ENCODE measurements around the gene MTHFD1. TPM values are rescaled to one million over a fixed set of nuclear protein-coding genes. Genes with fewer than 3 reads are reported as not detected.

MTHFD1 gene
- total and polyA plus RNA-seq, 3 experiments from 2014 or later: 41.1 to 256 (median 247) TPM

DNA sequence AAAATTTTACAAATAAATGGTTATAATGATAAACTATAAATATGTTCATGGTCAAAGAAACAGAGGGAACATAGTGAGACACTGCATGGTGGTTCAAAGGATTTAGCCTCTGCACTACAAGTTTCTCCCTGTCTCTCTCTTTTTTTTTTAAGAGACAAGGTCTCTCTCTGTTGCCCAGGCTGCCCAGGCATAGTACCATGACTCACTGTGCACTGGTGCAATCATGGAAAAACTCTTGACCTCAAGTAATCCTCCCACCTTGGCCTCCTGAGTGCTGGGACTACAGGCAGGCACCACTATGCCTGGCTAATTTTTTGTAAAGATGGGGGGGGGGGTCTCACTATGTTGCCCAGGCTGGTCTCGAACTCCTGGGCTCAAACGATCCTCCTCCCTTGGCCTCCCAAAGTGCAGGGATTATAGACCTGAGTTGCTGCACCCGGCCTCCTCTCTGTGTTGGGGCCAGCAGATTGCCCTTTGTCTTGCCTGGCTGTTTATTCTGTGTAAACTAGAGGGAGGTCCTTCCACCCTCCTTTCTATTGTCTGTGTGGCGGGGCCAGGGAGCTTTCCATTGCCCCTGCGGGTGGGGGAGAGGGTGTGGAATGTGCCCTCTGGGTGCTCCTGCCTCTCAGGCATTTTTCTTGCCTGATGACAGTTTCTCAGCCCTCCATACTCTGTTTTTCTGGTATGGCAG lies 22.1 kb downstream of the MTHFD1 start:
- Histone ChIP-seq H3K9me3 (ENCODE audit: low read length) (no peaks in the 10 kb centered on the region), H3K27me3 (ENCODE audit: insufficient read depth, low read length, poor library complexity, severe bottlenecking) (no peaks in the 10 kb centered on the region), H3K4me3 (ENCODE audit: low read length) (no peak overlapping the region), H3K27ac (ENCODE audit: low read depth, low read length) (no peak overlapping the region), H3K36me3 (ENCODE audit: insufficient read depth, low read length) (peaks cover 5% of the 10 kb centered on the region), H3K4me1 (ENCODE audit: insufficient read depth, low read length) (no peaks in the 10 kb centered on the region)
- no peak for DNase-seq
- ChIA-PET POLR2A (interaction anchor here (0.5 kb wide), 1 partner anchor 17 kb away, joined by 3 read pairs; no protein-coding TSS in a partner anchor), CTCF (no interaction called here)
- Mint-ChIP-seq H3K27ac (peak overlapping the region in 1 of 8 donors; percentile 17), H3K4me1 (peaks cover 0 to 12% (median 8%) of the 10 kb centered on the region in 3 donors), H3K27me3 (no peaks in the 10 kb centered on the region), H3K36me3 (peaks cover 5 to 32% (median 20%) of the 10 kb centered on the region in 3 donors), H3K4me3 (no peak overlapping the region), H3K9me3 (no peaks in the 10 kb centered on the region)

DNA sequence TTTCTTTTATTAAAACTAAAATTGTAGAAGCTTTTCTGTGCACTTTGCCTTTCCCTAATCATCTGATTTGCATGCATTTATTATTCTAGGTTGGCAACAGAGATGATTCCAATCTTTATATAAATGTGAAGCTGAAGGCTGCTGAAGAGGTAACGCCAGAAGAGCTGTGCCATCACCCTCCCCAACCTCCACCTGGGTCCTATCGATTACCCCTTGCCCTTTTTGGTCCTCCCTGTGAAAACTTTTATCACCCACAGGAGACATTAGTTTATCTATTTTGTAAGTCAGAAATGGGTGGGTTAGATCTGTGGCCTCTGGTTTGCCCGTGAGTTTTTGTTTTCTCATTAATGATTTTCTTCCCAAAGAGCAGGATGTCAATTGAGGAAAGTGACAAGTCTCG lies 22.8 kb downstream of the MTHFD1 start:
- no peaks in the 10 kb centered on the region for H3K9me3 Mint-ChIP-seq
- ChIA-PET CTCF (interaction anchor here (1.3 kb wide), 1 partner anchor 19 kb away, joined by 6 read pairs; no protein-coding TSS in a partner anchor), POLR2A (no interaction called here)
- DNase-seq: no peak
- peaks cover 0 to 9% (median 8%) of the 10 kb centered on the region in 3 donors for H3K4me1 Mint-ChIP-seq
- no peak overlapping the region for H3K4me3 ChIP-seq (ENCODE audit: low read length)
- H3K4me3 Mint-ChIP-seq: no peak overlapping the region
- peaks cover 12% of the 10 kb centered on the region for H3K36me3 ChIP-seq (ENCODE audit: insufficient read depth, low read length)
- no peaks in the 10 kb centered on the region for H3K9me3 ChIP-seq (ENCODE audit: low read length)
- peak overlapping the region in 1 of 8 donors; percentile 29 for H3K27ac Mint-ChIP-seq
- H3K27me3 Mint-ChIP-seq: no peaks in the 10 kb centered on the region
- H3K4me1 ChIP-seq (ENCODE audit: insufficient read depth, low read length): no peaks in the 10 kb centered on the region
- no peak overlapping the region for H3K27ac ChIP-seq (ENCODE audit: low read depth, low read length)
- no peaks in the 10 kb centered on the region for H3K27me3 ChIP-seq (ENCODE audit: insufficient read depth, low read length, poor library complexity, severe bottlenecking)
- peaks cover 0 to 36% (median 21%) of the 10 kb centered on the region in 3 donors for H3K36me3 Mint-ChIP-seq

DNA sequence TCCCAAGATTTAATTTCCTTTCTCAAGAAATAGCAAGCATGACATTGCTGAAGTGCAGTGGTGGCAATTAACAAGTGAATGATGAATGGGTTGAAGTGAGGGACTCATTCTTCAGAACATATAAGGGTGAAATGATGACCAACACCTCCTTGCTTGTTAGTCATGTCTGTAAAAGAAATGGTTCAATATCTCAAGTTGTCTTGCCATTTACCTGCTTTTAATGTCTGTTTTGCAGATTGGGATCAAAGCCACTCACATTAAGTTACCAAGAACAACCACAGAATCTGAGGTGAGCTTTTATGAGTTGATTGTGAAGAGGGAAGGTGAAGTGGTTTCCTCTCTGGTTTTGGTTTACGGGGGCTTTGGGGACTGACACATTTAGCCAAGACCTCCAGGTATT lies 24.1 kb downstream of the MTHFD1 start:
- Histone ChIP-seq H3K9me3 (ENCODE audit: low read length) (no peaks in the 10 kb centered on the region), H3K27ac (ENCODE audit: low read depth, low read length) (no peak overlapping the region), H3K4me3 (ENCODE audit: low read length) (no peak overlapping the region), H3K36me3 (ENCODE audit: insufficient read depth, low read length) (peaks cover 12% of the 10 kb centered on the region), H3K4me1 (ENCODE audit: insufficient read depth, low read length) (no peaks in the 10 kb centered on the region), H3K27me3 (ENCODE audit: insufficient read depth, low read length, poor library complexity, severe bottlenecking) (no peaks in the 10 kb centered on the region)
- Mint-ChIP-seq H3K4me3 (no peak overlapping the region), H3K27ac (no peak overlapping the region), H3K36me3 (peaks cover 0 to 46% (median 19%) of the 10 kb centered on the region in 3 donors), H3K27me3 (no peaks in the 10 kb centered on the region), H3K4me1 (peaks cover 0 to 9% (median 8%) of the 10 kb centered on the region in 3 donors), H3K9me3 (no peaks in the 10 kb centered on the region)
- no peak for DNase-seq
- ChIA-PET CTCF (interaction anchor here (1.3 kb wide), 1 partner anchor 17 kb away, joined by 6 read pairs; no protein-coding TSS in a partner anchor), POLR2A (no interaction called here)

DNA sequence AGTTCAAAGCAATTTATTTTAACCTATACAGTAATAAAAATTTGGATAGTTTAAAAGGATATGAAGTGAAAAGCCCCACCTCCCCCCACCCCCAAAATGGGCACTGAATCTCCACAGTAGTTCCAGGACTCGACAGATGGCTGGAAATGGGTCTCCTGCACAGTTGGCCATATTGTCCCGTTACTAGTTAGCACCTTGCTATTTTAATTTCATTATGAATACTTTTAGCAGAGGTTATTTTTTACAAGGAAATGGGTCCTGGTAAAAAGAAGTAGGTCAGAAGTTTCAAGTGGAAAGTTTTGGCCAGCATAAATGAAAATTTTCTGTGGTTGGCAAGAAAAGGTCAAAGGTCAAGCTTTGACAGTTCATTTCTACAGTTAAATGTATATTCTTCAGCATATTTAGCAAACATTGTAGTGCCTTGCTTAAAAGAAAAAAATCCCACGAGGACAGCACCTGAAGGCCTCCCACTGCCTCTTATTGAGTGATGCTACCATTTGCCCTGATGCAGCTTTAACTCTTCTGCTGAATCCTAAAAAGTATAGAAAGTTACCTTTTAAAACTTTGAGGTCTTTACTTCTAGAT lies 28.3 kb downstream of the MTHFD1 start:
- no peaks in the 10 kb centered on the region for H3K4me1 ChIP-seq (ENCODE audit: insufficient read depth, low read length)
- POLR2A ChIA-PET: interaction anchor here (0.7 to 0.9 kb wide), 3 partner anchors 12 to 915 kb away, joined by 3 to 8 read pairs (median 4); no protein-coding TSS in a partner anchor
- H3K4me3 Mint-ChIP-seq: no peak overlapping the region

DNA sequence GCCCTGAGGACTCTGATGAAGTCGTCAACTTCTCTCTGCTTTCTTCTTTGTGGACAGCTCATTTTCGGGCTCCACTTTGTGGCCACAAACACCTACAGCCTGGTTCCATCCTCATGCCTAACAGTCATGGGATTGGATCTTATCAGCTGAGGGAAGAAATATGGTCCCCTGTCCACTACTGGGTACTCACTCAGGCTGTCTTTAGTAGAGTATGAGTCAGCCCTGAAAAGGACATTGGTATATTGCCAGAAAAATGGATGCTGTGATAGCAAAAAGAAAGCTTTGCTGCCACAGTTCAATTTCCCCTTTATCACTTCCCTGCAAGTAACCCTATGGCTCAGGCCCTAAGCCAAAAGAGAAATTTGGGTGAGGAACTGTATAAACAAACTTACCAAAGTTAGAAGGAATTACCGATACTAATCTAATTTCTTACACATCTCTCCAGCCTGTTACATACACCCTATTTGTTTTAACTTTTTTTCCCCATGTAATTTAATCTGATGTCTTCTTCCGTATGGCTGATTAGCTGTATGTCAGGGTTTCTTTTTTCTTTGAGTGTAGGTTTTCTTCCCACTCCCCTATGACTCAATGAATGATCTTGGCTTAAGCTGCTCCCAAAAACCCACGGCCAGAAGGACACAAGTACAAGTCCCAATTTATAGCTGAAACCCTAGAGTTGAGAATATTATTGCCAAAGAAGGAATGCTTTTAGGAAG lies 29.1 kb downstream of the MTHFD1 start:
- H3K4me1 Mint-ChIP-seq: peaks cover 0 to 2% (median 2%) of the 10 kb centered on the region in 3 donors
- no peak overlapping the region for H3K27ac ChIP-seq (ENCODE audit: low read depth, low read length)
- no peaks in the 10 kb centered on the region for H3K4me1 ChIP-seq (ENCODE audit: insufficient read depth, low read length)
- peaks cover 0 to 71% (median 25%) of the 10 kb centered on the region in 3 donors for H3K36me3 Mint-ChIP-seq
- no peak overlapping the region for H3K4me3 Mint-ChIP-seq
- CTCF ChIA-PET: interaction anchor here (1.4 to 2.0 kb wide), 4 partner anchors 11 to 61 kb away, joined by 4 to 10 read pairs (median 4); no protein-coding TSS in a partner anchor
- H3K27me3 ChIP-seq (ENCODE audit: insufficient read depth, low read length, poor library complexity, severe bottlenecking): no peaks in the 10 kb centered on the region
- no peak for DNase-seq
- POLR2A ChIA-PET: no interaction called here
- peaks cover 0 to 2% of the 10 kb centered on the region in 2 donors for H3K27me3 Mint-ChIP-seq
- no peak overlapping the region for H3K27ac Mint-ChIP-seq
- H3K9me3 ChIP-seq (ENCODE audit: low read length): no peaks in the 10 kb centered on the region
- no peaks in the 10 kb centered on the region for H3K9me3 Mint-ChIP-seq
- H3K4me3 ChIP-seq (ENCODE audit: low read length): no peak overlapping the region
- H3K36me3 ChIP-seq (ENCODE audit: insufficient read depth, low read length): peaks cover 15% of the 10 kb centered on the region

More for the DNA sequence above, 28.3 kb downstream of the MTHFD1 start:
- H3K27me3 Mint-ChIP-seq: peaks cover 0 to 2% of the 10 kb centered on the region in 2 donors
- H3K4me1 Mint-ChIP-seq: peaks cover 0 to 9% (median 8%) of the 10 kb centered on the region in 3 donors
- Histone ChIP-seq H3K36me3 (ENCODE audit: insufficient read depth, low read length) (peaks cover 12% of the 10 kb centered on the region), H3K27me3 (ENCODE audit: insufficient read depth, low read length, poor library complexity, severe bottlenecking) (no peaks in the 10 kb centered on the region), H3K4me3 (ENCODE audit: low read length) (no peak overlapping the region), H3K9me3 (ENCODE audit: low read length) (no peaks in the 10 kb centered on the region), H3K27ac (ENCODE audit: low read depth, low read length) (no peak overlapping the region)
- H3K27ac Mint-ChIP-seq: no peak overlapping the region
- H3K36me3 Mint-ChIP-seq: peaks cover 0 to 73% (median 28%) of the 10 kb centered on the region in 3 donors
- no peaks in the 10 kb centered on the region for H3K9me3 Mint-ChIP-seq
- DNase-seq: no peak
- CTCF ChIA-PET: interaction anchor here (1.4 to 2.0 kb wide), 4 partner anchors 11 to 62 kb away, joined by 4 to 10 read pairs (median 4); no protein-coding TSS in a partner anchor

DNA sequence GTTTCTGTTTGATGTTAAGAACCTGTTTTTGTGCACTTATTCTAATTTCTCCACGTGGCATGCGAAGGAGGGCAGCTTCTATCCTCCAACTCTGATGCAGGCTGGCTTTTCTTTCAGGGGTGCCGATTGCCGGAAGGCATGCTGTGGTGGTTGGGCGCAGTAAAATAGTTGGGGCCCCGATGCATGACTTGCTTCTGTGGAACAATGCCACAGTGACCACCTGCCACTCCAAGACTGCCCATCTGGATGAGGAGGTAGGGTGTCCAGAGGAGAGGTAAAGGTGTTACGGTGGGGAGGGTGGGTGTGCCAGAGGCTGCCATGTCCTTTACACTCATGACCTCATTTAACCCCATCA lies 29.6 kb downstream of the MTHFD1 start:
- Histone ChIP-seq H3K27ac (ENCODE audit: low read depth, low read length) (no peak overlapping the region), H3K36me3 (ENCODE audit: insufficient read depth, low read length) (peaks cover 15% of the 10 kb centered on the region), H3K27me3 (ENCODE audit: insufficient read depth, low read length, poor library complexity, severe bottlenecking) (no peaks in the 10 kb centered on the region), H3K9me3 (ENCODE audit: low read length) (no peaks in the 10 kb centered on the region), H3K4me1 (ENCODE audit: insufficient read depth, low read length) (no peaks in the 10 kb centered on the region), H3K4me3 (ENCODE audit: low read length) (no peak overlapping the region)
- DNase-seq: no peak
- H3K27me3 Mint-ChIP-seq: peaks cover 0 to 2% of the 10 kb centered on the region in 2 donors
- no peak overlapping the region for H3K27ac Mint-ChIP-seq
- peaks cover 0 to 3% (median 3%) of the 10 kb centered on the region in 3 donors for H3K4me1 Mint-ChIP-seq
- H3K9me3 Mint-ChIP-seq: no peaks in the 10 kb centered on the region
- ChIA-PET CTCF (interaction anchor here (1.4 to 2.0 kb wide), 4 partner anchors 10 to 61 kb away, joined by 4 to 10 read pairs (median 4); no protein-coding TSS in a partner anchor), POLR2A (no interaction called here)
- peaks cover 0 to 74% (median 26%) of the 10 kb centered on the region in 3 donors for H3K36me3 Mint-ChIP-seq
- H3K4me3 Mint-ChIP-seq: no peak overlapping the region

DNA sequence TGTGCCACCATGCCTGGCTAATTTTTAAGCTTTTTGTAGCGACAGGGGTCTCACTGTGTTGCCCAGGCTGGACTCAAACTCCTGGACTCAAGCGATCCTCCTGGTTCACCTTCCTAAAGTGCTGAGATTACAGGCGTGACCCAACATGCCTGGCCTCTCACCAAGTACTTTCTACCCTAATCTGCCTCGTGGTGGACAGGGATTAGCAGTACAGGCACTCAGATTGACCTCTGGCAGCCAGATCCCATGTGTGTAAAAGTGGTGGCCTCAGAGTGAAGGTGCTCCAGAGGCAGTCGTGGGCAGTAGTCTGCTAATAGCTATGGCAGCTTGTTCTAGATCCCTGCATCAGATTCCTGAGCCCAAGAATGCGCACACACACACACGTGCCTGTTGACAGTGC lies 30.9 kb downstream of the MTHFD1 start:
- H3K27me3 Mint-ChIP-seq: peaks cover 0 to 2% of the 10 kb centered on the region in 2 donors
- Histone ChIP-seq H3K27ac (ENCODE audit: low read depth, low read length) (no peak overlapping the region), H3K36me3 (ENCODE audit: insufficient read depth, low read length) (peaks cover 15% of the 10 kb centered on the region), H3K27me3 (ENCODE audit: insufficient read depth, low read length, poor library complexity, severe bottlenecking) (no peaks in the 10 kb centered on the region), H3K4me1 (ENCODE audit: insufficient read depth, low read length) (no peaks in the 10 kb centered on the region), H3K4me3 (ENCODE audit: low read length) (no peak overlapping the region), H3K9me3 (ENCODE audit: low read length) (no peaks in the 10 kb centered on the region)
- H3K4me1 Mint-ChIP-seq: peaks cover 0 to 6% (median 6%) of the 10 kb centered on the region in 3 donors
- CTCF ChIA-PET: interaction anchor here (1.1 to 1.7 kb wide), 2 partner anchors 9 to 11 kb away, joined by 3 to 13 read pairs; no protein-coding TSS in a partner anchor
- no peak for DNase-seq
- H3K27ac Mint-ChIP-seq: no peak overlapping the region
- no peaks in the 10 kb centered on the region for H3K9me3 Mint-ChIP-seq
- H3K4me3 Mint-ChIP-seq: no peak overlapping the region
- POLR2A ChIA-PET: no interaction called here
- H3K36me3 Mint-ChIP-seq: peaks cover 0 to 75% (median 28%) of the 10 kb centered on the region in 3 donors

Data from CD8-positive, alpha-beta memory T cell (primary cell).